ENCODE measurements around the gene ADCY7. TPM values are rescaled to one million over a fixed set of nuclear protein-coding genes. Genes with fewer than 3 reads are reported as not detected.

ADCY7 gene
- total and polyA plus RNA-seq, 2 donors (not counting 1 experiment from before 2014, with no cell fraction given), result 9.9 to 34.0 TPM

DNA sequence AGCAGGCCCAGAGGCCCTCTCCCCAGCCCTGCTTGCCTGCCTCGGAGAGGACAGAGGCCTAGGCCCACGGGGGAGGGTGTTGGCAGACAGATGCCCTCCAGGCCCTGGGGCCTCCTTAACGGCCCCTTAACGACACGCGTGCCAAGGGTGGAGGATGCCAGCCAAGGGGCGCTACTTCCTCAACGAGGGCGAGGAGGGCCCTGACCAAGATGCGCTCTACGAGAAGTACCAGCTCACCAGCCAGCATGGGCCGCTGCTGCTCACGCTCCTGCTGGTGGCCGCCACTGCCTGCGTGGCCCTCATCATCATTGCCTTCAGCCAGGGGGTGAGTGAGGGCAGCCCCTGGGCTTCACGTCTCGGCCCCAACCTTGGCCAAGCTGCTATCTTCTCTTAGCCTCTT lies 21.7 kb downstream of the ADCY7 start:
- Histone ChIP-seq H3K4me2 (ENCODE audit: extremely low read depth, insufficient read depth, low read length) (no peak overlapping the region), H3K4me1 (ENCODE audit: control insufficient read depth, extremely low read depth, insufficient read depth, low read length) (no peaks in the 10 kb centered on the region), H3K36me3 (ENCODE audit: control insufficient read depth, insufficient read depth, low read length) (peaks cover 2% of the 10 kb centered on the region), H3K4me3 (replicated peaks in 1 of 4; ENCODE audit: control extremely low read depth in 1 of 4, insufficient read depth in 1 of 4, low read depth in 3 of 4, low read length in 4 of 4) (no peak overlapping the region), H3K27me3 (ENCODE audit: control insufficient read depth, insufficient read depth, low read length) (no peaks in the 10 kb centered on the region), H3K9me3 (ENCODE audit: control insufficient read depth, insufficient read depth, low read depth, low read length) (no peaks in the 10 kb centered on the region), H3K79me2 (ENCODE audit: control insufficient read depth, insufficient read depth, low read length) (no peaks in the 10 kb centered on the region), H4K20me1 (ENCODE audit: control insufficient read depth, extremely low read depth, insufficient read depth, low read length) (no peaks in the 10 kb centered on the region), H2AFZ (ENCODE audit: low read length) (no peak overlapping the region), H3K9ac (ENCODE audit: insufficient read depth, low read length) (no peak overlapping the region), H3K27ac (ENCODE audit: insufficient read depth, low read length) (no peak overlapping the region)
- TF ChIP-seq EZH2 (IDR thresholded peaks at IDR 0.05; ENCODE audit: low read length, missing control alignments), result no peak
- TF ChIP-seq, protein P1, sequence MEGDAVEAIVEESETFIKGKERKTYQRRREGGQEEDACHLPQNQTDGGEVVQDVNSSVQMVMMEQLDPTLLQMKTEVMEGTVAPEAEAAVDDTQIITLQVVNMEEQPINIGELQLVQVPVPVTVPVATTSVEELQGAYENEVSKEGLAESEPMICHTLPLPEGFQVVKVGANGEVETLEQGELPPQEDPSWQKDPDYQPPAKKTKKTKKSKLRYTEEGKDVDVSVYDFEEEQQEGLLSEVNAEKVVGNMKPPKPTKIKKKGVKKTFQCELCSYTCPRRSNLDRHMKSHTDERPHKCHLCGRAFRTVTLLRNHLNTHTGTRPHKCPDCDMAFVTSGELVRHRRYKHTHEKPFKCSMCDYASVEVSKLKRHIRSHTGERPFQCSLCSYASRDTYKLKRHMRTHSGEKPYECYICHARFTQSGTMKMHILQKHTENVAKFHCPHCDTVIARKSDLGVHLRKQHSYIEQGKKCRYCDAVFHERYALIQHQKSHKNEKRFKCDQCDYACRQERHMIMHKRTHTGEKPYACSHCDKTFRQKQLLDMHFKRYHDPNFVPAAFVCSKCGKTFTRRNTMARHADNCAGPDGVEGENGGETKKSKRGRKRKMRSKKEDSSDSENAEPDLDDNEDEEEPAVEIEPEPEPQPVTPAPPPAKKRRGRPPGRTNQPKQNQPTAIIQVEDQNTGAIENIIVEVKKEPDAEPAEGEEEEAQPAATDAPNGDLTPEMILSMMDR (conservative IDR thresholded peaks at IDR 0.05 in 1 of 2, IDR thresholded peaks at IDR 0.05 in 1 of 2; ENCODE audit: low read depth in 1 of 2, low read length in 2 of 2), result no peak
- no peak for DNase-seq (ENCODE audit: low read depth in 2 of 2)

DNA sequence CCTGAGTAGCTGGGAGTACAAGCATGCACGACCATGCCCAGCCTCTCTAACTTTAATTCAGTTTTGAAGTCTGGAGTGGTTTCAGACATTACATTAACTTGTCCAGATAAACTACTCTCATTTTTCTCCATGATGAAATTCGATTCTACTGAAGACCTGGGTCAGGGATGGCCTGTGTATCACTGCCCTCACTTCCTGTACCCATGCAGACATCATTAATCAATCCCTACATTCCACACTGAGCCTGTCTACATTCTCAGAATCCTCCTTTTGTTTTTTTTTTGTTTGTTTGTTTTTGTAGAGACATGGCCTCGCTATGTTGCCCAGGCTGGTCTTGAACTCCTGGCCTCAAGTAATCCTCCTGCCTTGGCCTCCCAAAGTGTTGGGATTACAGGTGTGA lies 22.6 kb downstream of the ADCY7 start:
- Histone ChIP-seq H3K36me3 (ENCODE audit: control insufficient read depth, insufficient read depth, low read length) (peaks cover 2% of the 10 kb centered on the region), H2AFZ (ENCODE audit: low read length) (no peak overlapping the region), H3K4me2 (ENCODE audit: extremely low read depth, insufficient read depth, low read length) (no peak overlapping the region), H3K4me3 (replicated peaks in 1 of 4; ENCODE audit: control extremely low read depth in 1 of 4, insufficient read depth in 1 of 4, low read depth in 3 of 4, low read length in 4 of 4) (no peak overlapping the region), H3K27me3 (ENCODE audit: control insufficient read depth, insufficient read depth, low read length) (no peaks in the 10 kb centered on the region), H3K79me2 (ENCODE audit: control insufficient read depth, insufficient read depth, low read length) (no peaks in the 10 kb centered on the region), H3K9ac (ENCODE audit: insufficient read depth, low read length) (no peak overlapping the region), H3K9me3 (ENCODE audit: control insufficient read depth, insufficient read depth, low read depth, low read length) (no peaks in the 10 kb centered on the region), H4K20me1 (ENCODE audit: control insufficient read depth, extremely low read depth, insufficient read depth, low read length) (no peaks in the 10 kb centered on the region), H3K27ac (ENCODE audit: insufficient read depth, low read length) (no peak overlapping the region), H3K4me1 (ENCODE audit: control insufficient read depth, extremely low read depth, insufficient read depth, low read length) (no peaks in the 10 kb centered on the region)
- peak in 1 of 2 donors; percentile 20 for DNase-seq (ENCODE audit: low read depth in 2 of 2)
- TF ChIP-seq, protein P1 (conservative IDR thresholded peaks at IDR 0.05 in 1 of 2, IDR thresholded peaks at IDR 0.05 in 1 of 2; ENCODE audit: low read depth in 1 of 2, low read length in 2 of 2), result no peak
- TF ChIP-seq EZH2 (IDR thresholded peaks at IDR 0.05; ENCODE audit: low read length, missing control alignments), result no peak

DNA sequence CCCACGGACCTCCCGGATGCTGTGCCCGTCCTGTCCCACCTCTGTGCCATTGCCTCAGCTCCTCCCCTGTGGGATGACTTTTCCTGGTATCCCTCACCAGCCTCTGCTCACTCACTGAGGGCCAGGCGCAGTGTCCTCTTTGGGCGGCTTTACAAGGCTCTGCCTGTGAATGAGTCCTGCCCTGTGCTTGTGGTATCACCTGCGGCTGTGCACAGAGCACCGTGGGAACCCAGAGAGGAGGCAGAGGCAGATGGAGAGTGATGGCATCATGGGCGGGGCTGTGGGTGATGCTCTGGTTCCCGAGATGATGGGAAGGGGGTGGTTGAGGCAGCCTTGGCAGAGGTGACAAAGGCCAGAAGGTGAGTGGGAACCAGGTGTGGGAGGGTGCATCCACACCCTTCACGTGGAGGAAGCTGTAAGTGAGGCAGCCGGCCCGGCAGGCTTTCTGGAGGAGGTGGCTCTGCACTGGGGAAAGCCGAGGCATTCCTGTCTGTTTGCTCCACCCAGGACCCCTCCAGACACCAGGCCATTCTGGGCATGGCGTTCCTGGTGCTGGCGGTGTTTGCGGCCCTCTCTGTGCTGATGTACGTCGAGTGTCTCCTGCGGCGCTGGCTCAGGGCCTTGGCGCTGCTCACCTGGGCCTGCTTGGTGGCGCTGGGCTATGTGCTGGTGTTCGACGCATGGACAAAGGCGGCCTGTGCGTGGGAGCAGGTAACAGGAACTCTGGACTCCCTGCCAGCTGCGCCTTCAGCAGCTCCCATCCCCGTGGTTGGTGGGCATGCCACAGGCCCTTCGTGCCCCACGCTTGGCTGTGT lies 23.8 kb downstream of the ADCY7 start:
- no peak overlapping the region for H3K27ac ChIP-seq (ENCODE audit: insufficient read depth, low read length)
- TF ChIP-seq, protein P1 (conservative IDR thresholded peaks at IDR 0.05 in 1 of 2, IDR thresholded peaks at IDR 0.05 in 1 of 2; ENCODE audit: low read depth in 1 of 2, low read length in 2 of 2), result no peak
- TF ChIP-seq EZH2 (IDR thresholded peaks at IDR 0.05; ENCODE audit: low read length, missing control alignments), result no peak
- no peak overlapping the region for H3K9ac ChIP-seq (ENCODE audit: insufficient read depth, low read length)
- no peak for DNase-seq (ENCODE audit: low read depth in 2 of 2)
- H3K79me2 ChIP-seq (ENCODE audit: control insufficient read depth, insufficient read depth, low read length), result no peaks in the 10 kb centered on the region
- no peaks in the 10 kb centered on the region for H3K9me3 ChIP-seq (ENCODE audit: control insufficient read depth, insufficient read depth, low read depth, low read length)
- H3K4me1 ChIP-seq (ENCODE audit: control insufficient read depth, extremely low read depth, insufficient read depth, low read length), result no peaks in the 10 kb centered on the region
- no peak overlapping the region for H3K4me2 ChIP-seq (ENCODE audit: extremely low read depth, insufficient read depth, low read length)
- H3K36me3 ChIP-seq (ENCODE audit: control insufficient read depth, insufficient read depth, low read length), result peaks cover 2% of the 10 kb centered on the region
- H3K4me3 ChIP-seq (replicated peaks in 1 of 4; ENCODE audit: control extremely low read depth in 1 of 4, insufficient read depth in 1 of 4, low read depth in 3 of 4, low read length in 4 of 4), result no peak overlapping the region
- no peak overlapping the region for H2AFZ ChIP-seq (ENCODE audit: low read length)
- H4K20me1 ChIP-seq (ENCODE audit: control insufficient read depth, extremely low read depth, insufficient read depth, low read length), result no peaks in the 10 kb centered on the region
- no peaks in the 10 kb centered on the region for H3K27me3 ChIP-seq (ENCODE audit: control insufficient read depth, insufficient read depth, low read length)
